GM10248 (cell line): ENCODE measurements around the gene PRR23E.

Source experiments
- CTCF ChIA-PET: fragments of 300-600 bp; sonication (Branson Sonifier 250); formaldehyde crosslinking; extraction: SDS; loops from one replicate; lab custom pipeline; 2021; ENCODE audit warnings: antibody characterized with exemption; lab: Yijun Ruan, JAX
- POLR2A ChIA-PET: fragments of 350-650 bp; sonication (Branson Sonifier 250); formaldehyde crosslinking; extraction: SDS; loops from one replicate; lab custom pipeline; 2020; ENCODE audit warnings: antibody characterized with exemption; lab: Yijun Ruan, JAX
- DNase-seq: peaks from one replicate; pipeline ENCODE4 v3.0.0; 2012; ENCODE audit errors: extremely low spot score
- CTCF ChIP-seq: IDR thresholded peaks from 2 replicates; pipeline ENCODE4 v1.5.1; 2012; ENCODE audit warnings: mild to moderate bottlenecking, low read depth; ENCODE audit errors: extremely low read depth, missing control alignments, control extremely low read depth

The PRR23E gene

GRCh38 chr3:127157171-127157828, 35.6 kb upstream of the PRR23E start:
- no peak for DNase-seq
- no peak for TF ChIP-seq CTCF
- CTCF ChIA-PET = no interaction called here
- POLR2A ChIA-PET = no interaction called here

GRCh38 chr3:127158614-127159229, 34.2 kb upstream of the PRR23E start:
- DNase-seq = no peak
- ChIA-PET POLR2A (no interaction called here), CTCF (interaction anchor here (0.9 to 1.1 kb wide), 2 partner anchors 16 to 19 kb away, joined by 3 to 4 read pairs; no protein-coding TSS in a partner anchor)
- TF ChIP-seq CTCF = no peak

- no peak for DNase-seq
- ChIA-PET CTCF (no interaction called here), POLR2A (no interaction called here)
- TF ChIP-seq CTCF = no peak
These were observed 33.4 kb upstream of the PRR23E start for GRCh38 chr3:127159543-127159942.

GRCh38 chr3:127161236-127161635, 31.7 kb upstream of the PRR23E start:
- ChIA-PET CTCF (interaction anchor here (0.7 kb wide), 1 partner anchor 11 kb away, joined by 3 read pairs; no protein-coding TSS in a partner anchor), POLR2A (no interaction called here)

GRCh38 chr3:127161973-127162579, 30.9 kb upstream of the PRR23E start:
- ChIA-PET POLR2A (no interaction called here), CTCF (no interaction called here)
- no peak for DNase-seq
- TF ChIP-seq CTCF = no peak

More at GRCh38 chr3:127161236-127161635, 31.7 kb upstream of the PRR23E start:
- TF ChIP-seq CTCF = no peak
- DNase-seq = no peak

- TF ChIP-seq CTCF = no peak
- no peak for DNase-seq
- POLR2A ChIA-PET = no interaction called here
- CTCF ChIA-PET = no interaction called here
These were observed 29.8 kb upstream of the PRR23E start for GRCh38 chr3:127162947-127163645.
